GM21825 (cell line): ENCODE measurements around the gene TEX26.

Experiments used
- ATAC-seq: cut with Tn5 transposase; IDR thresholded peaks from one replicate; pipeline ENCODE4 v1.9.1; 2021; ENCODE audit warnings: mild to moderate bottlenecking, moderate library complexity; ENCODE audit not compliant: unreplicated experiment

The TEX26 gene

DNA sequence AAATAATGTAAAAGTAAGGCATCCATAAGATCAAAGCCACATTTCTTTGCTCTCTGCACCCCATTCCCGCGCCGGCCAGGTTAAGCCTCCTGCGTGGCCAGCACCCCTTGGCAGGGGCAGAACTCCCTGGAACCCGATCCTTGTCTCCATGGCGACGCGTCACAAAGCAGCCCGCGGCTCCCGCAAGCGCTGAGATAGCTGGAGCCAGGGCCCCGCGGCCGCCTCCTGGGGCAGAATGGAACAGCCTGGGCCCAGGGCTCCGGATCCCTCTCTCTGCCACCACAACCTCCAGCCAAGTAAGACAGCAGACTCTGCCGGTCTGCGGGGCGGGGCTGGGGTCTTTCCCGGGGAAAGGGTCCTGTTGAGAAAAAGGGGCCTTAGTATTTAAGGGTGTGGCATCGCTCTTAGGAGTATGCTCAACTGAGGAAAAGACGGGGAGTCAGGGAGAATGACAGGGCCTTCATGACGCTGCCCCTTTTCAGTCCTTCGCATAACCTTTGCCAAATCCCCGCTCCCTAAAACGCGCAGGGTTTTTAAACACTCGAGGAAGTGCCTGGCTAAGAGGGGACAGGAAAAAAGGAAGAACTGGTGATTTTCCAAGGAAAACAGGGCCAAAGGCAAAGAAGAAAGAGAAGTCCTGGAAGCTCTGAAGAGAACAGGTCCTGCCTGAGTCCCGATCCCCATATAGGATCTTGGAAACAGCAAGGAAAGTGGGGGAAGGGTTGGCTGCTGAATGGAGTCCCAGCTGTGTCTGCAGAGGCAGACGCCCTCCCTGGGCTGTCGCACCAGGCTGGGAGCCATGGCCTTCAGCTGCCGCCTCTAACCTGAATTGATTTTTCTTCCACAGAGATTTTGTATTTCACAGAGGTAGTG, at the start of gene TEX26:
Gene TEX26, plus strand, starts transcription at position 176 of the 873 bp plus-strand sequence. Its CDS starts 60 bp downstream, at position 236.
- ATAC-seq: no peak

DNA sequence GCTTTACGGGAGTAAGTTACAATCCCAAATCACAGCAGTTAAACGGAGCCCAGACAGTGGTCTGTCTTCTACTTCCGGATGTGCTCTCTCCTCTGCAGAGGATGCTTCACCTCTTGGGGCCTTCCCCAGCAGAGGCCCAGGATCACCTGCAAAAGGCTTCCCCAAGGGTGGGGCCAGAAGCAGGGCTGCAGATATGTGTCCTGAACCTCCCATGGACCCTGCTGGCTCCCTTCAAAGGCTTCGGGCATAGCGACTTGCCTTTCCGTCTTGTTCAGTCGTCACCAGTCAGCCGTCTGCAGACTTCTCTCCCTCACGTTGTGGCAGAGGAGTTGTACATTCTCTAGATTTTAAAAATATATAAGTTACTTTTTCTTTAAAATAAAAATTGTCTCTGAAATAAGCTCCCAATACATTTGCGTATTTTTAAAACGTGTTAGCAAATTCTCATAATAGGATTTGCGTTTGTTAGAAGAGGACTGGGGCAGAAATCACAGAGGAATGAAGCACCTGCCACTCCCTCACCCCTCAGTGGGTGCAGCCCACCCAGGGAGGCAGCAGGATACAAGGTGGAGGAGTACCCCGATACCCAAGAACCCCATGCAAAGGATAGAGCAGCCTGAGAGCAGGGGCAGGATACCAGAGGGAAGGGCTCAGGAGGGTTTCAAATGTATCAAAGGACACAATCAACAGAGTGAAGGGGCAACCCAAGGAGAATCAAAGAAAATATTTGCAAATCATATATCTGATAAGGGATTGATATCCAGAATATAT, 49.3 kb upstream of the TEX26 start:
- no peak for ATAC-seq

DNA sequence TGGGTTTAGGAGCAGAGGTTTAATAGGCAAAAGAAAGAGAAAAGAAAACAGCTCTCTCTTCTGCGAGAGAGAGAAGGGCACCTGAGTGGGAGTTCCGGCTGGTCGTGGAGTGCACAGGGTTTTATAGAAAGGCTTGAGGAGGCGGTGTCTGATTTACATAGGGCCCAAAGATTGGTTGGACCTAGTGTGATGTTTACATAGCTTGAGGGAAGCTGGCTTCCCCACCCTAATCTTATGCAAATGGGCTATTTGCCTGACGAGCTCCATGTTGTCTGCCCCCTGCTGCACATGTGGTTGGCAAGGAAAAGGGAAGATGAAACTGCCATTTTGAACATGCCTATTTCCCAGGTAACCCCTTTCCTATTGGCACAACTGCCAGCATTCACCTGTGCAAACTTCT, 47.9 kb upstream of the TEX26 start:
- no peak for ATAC-seq

DNA sequence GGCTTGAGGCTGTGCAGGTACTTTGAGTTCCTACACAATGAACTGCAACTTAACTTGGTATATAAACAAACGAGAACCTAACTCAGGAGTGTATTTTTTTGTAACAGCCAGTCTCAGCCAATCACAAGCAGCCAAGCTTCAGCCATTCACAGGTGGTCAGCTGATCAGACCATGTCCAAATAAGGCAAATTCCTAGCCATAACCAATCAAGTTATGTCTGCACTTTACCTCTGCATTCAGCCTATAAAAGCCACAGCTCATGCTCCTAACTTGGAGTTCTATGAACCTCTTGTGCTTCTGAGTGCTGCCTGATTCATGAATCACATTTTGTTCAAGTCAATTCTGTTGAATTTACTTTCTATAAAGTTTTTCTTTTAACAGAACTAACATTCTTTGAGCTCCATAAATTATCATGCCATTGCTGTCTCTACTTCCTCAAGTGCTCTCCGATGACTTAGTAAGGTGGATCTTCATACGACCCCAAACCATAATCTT, 43.2 kb upstream of the TEX26 start:
- no peak for ATAC-seq

DNA sequence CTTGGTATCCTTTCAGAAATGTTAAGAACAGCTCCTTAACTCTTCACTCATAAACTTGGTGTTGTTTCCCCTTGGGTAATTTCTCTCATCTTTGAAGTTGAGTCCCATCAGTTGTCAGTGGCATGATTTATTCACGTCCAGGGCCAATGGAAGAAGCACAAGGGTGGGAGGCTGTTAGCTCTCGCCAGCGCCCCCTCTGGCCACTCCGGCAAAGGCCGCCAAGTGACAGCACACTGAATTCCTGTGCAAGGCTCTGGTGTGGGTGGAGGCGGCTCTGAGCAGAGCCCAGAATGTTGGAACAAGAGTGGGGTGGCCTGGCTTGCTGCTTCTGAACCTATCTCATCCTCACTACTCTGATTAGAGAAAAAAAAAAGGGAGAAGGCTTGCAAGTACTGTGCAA, 39.5 kb upstream of the TEX26 start:
- no peak for ATAC-seq

DNA sequence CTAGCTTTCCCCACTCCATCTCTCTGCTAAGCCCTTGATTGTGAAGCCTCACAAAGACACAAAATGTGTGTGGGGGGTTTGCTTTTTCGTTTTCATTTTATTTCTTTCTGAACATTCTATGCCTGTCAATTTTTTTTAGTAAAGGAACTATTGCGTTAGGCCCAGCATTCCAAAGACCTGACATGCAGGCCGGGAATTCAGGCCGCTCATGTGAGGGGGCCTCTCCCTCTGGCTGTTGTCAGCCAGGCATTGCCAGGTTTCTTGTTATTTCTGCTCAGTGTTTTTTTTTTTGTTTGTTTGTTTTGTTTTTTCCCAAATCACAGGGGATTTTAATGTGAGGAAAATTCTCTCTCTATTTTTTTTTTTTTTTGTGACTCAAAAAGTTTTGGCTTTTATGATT, 36.7 kb upstream of the TEX26 start:
- no peak for ATAC-seq

DNA sequence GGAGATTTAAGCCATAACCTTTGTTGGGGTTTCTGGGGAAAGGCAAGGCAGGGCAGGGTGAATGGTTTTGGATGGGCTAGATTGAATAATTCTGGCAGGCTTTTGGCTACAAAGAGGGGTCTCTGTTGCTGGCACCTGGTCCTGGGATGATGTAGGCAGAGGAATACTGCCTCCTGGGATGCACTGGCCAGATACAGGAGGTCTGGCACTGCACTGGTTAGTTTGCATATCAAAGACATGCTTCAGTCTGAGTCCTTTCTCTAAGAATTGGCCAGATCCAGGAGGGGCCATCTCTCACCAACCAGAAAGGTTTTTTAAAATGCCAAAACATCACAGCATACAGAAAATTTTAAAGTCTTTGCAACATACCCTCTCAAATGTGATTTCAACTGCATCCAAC, 34.4 kb upstream of the TEX26 start:
- ATAC-seq: no peak

DNA sequence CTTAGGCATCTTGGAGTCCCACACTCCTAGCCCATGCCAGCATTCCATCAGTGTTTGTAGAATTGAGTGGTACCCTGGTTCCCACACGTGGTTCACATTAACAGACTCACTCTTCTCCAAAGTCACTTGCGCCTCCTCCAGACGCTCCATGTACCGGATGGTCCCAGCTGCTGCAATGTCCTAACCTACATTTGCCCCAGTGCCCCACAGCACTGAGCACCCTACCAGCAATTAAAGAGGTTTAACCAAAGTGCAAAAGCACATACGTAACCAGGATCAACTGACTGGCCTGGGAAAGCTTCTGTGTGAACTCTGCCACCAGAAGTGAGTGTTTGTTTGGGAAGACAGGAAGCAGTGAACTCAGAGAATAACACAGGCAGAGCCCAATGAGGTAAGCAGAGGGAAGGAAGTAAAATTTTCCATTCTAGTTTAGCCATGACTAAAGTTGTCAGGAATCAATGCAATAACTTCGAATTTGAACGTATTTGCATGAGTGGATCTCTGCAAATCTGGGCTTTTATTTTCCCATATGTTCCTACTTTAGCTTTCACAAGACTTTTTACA, 33.7 kb upstream of the TEX26 start:
- ATAC-seq: no peak

DNA sequence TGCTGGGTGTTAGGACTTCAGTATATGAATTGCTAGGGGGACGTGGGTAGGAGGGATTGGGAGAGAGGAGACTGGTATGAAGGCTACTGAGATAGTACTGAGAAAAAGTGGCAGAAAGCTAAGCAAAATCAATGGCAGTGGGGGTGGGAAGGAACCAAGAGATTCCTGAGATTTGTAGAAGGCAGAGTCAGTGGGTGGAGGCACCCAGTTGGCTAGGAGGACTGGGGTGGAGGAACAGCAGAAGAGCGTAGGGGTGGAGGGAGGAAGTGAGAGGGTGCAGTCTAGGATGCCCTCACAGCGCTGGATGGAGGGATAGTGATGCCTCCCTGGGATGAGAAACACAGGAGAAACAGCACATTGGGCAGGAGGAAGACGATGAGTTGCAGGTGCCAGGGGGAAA, 32.0 kb upstream of the TEX26 start:
- ATAC-seq: no peak

DNA sequence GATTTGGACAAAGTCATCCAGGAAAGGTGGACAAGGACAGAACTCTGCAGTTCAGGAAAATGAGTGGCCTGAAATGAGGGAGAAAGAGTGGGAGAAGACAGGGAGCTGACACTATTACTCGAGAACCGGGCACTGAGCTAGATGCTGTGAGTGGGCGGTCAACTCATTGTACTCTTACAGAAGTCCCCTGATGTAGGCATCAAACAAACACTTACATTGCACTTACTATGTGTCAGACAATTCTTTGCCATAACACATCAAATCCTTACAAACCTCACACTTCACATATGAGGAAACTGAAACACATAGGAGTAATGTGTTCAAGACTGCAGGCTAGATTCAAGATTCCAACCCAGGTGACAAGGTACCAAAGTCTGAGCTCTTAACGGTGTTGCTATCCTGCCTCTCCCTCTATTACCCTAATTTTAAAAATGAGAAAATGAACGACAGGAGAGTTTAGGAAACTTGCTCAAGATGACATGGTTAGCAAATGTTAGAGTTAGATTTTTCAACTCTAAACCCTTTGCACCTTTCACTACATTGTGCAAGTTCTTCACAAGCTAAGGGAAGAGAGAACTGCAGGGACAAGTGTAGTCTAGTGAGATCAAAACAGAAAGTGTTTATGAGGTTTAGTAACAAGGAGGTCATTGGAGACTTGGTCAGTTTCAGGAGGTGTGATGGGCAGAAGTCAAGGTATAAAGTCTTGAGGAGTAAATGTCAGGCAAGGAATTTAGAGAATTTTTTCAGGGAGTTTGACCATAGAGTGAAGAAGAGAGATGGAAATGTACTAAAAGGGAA, 31.3 kb upstream of the TEX26 start:
- ATAC-seq: no peak

DNA sequence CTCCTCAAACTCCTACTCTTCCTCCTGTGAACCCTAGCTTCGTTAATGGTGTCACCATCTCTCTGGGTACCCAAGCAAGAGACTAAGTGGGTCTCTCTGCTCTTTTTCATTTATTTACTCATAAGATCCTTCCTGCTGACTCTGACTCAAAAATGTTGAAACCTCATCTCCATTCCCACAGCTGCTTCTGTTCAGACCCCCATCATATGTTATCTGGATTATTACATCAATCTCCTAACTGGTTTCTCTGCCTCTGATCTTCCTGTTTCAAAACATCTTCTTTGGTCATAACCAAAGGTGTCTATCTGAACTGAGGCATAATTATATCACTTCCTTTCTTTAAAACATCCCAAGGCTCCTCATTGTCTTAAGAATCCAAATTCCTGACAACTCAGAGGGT, 28.4 kb upstream of the TEX26 start:
- ATAC-seq: no peak

DNA sequence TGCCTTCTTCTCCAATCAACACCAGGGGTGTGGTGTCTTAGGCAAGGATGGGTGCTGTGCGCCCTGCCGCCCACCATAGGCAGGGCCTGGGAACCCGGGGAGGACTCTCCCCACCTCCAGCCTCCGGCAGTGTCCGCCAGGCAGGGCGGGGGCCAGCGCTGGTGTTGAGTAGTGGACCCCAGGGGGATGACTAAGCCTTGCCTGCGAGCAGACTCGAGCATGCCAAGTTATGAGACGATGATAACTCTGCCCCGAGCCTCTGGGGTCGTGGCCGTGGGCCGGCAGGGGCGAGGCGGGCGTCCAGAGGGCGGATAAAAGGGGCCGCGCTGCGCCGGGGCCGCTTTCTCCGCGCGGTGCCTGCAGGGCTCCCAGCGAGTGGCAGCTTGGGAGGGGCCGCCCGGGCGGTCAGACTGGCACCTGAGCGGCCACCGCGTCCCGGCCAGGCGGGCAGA, 26.5 kb upstream of the TEX26 start, which contains the start of gene MEDAG:
Gene MEDAG, plus strand, starts transcription at position 340 of the 452 bp plus-strand sequence. CDS start 245 bp downstream, outside the sequence.
- ATAC-seq: no peak

DNA sequence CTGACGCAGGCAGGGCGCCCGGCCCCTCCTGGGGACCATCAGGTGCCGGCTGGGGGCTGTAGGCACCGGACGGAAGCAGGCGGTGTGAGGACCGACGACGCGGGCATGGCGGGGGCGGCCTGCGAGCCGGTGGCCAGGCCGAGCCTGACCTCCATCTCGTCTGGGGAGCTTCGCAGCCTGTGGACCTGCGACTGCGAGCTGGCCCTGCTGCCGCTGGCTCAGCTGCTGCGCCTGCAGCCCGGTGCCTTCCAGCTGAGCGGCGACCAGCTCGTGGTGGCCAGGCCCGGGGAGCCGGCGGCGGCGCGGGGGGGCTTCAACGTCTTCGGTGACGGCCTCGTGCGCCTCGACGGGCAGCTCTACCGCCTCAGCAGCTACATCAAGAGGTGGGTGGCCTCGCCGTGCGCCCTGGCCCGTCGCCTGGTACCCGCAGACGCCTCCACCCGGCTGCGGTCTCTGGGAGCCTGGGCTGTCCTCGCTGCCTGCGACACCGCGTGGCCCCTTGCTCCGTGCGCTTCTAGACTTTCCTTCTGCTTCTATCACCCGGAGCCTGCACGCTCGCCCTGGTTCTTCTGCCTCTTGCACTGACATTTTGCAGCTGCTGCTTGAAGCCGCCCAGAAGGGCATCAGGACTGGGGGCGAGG, 25.9 kb upstream of the TEX26 start:
- ATAC-seq: no peak

DNA sequence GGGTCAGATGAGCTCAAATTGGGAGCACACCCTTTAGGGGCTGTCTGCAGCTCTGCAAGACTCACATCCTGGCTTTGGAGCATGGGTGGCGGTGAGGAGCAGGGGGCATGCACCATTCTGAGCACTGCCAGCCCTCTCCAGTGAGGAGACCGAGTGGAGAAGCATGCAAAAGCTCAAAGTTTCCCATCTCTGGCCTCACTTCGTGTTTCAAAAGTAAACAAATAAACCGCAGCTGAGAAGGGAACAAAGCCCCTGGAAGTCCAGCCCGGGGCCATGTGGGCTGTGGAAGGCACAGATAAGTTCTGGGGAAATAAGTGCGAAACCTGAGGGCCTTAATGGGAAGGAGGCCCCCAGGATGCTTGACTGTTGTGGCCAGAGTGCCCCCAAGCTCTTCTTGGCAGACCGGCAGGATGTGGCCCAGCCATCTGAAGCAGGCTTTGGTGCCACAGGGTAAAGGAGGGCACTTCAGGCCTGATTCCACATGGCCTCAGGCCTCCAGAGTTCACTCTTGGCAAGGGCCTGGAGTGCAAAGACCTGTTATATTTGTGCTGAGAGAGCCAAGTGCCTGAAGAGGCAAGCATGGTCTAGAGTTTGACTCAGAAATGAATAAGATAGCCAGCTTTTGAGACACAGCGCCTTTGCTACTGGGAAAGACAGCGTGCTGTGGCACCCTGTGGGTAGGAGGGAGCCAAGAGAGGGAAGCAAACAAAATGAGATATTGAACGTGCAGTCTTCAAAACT, 25.2 kb upstream of the TEX26 start:
- no peak for ATAC-seq

DNA sequence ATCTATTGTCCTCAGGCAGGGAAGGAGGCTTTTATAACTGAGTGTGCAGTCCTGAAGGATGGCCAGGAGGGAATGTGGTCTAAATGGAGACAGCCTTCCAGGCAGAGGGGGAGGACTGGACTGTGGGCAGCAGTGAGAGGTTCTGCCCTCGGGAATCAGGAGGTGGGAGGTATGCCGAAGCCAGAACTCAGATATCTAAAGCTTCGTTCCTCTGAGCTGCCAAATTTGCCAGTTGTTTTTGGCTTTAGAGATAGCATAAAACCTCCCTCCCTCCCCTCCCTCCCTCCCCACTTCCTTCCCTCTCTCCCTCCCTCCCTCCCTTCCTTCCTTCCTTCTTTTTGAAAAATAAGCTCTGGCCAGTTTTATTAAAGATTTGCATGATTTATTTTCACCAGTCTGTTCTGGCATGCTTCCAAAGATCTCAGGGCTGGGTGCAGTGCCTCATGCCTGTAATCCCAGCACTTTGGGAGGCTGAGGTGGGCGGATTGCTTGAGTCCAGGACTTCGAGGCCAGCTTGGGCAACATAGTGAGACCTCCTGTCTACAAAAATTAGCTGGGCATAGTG, 24.0 kb upstream of the TEX26 start:
- ATAC-seq: no peak

DNA sequence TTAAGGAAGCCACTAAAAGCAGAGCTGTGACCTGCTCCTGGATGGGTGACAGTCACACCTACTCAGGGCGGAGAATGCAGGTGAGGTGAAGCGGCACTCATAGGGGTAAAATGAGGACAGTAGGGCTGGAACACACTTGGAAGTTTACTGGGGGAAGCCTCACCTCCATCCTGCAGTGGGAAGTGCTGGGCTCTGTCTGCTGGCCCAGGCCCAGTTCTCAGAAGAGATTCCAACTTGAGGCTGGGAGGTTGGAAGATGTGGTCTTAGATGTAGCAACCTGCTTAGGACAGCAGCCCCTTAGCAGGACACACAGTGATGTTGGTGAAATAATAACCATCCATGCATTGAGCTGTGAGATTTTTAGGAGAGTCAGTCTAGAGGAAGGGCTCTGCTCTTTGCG, 21.8 kb upstream of the TEX26 start:
- ATAC-seq: no peak

DNA sequence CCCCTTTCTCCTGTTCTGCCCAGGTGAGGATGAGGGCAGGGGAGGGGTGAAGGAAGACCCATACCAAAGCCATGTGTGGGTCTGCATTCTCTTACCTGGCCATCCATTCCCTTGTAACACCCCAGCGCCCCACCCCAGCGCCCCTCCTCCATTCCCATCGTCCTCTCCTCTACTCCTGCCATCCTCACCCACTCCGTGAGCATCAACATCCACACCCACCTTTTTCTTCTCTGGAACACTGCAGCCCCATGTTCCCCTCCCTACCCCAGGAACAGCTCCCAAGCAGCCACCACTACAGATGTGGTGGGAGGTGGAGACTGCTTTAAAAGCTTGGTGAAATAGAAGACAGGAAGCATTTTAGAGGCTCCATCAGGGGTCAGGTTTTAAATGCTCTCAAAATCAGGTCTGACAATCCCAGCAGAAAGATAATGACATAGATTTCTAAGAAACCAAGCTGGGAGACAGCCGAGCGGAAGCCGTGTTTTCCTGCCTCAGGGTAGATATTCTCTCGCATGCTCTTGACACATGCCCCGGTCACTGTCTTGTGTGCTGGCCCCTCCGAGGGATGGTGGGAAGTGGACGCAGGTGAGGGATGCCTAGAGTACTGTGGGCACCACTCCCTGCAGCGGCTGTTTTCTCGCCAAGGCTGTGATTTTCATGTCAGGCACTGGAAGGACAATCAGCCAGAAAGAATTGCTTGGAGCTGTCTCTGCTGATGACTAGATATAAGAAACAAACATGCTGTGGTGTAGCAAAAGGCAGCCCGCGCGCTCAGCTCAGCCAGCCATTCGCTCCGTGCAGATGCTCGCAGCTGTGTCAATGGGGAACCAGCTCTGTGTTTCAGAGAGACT, 16.5 kb upstream of the TEX26 start:
- no peak for ATAC-seq

DNA sequence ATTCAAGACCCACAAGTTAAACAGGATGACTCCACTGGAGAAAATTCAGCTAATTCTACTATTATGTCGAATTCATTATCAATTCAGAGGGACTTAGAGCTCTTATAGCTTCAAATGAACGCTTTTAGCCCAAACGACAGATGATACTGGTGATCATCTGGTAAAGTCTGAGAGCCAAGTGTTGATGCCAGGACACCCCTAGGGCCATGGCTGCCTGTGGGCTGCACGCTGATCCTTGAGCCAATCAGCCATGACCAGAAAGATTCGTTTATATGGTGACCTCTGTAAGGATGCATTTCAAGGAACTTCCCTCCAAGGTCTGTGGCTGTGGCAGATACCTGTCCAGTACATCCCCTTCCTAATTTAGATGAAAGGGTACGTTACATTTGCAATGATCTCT, 15.5 kb upstream of the TEX26 start:
- no peak for ATAC-seq
